ENCODE measurements around the gene FAM209B. TPM values are rescaled to one million over a fixed set of nuclear protein-coding genes. Genes with fewer than 3 reads are reported as not detected.
"Not testable (repeated sequence)": the region's sequence is repeated elsewhere in the genome, so short reads cannot be mapped to it uniquely, and the experiment has no call there.

Gene FAM209B
- total RNA-seq, 6 experiments from 2014 or later = 0.44 TPM; not detected in 5

DNA sequence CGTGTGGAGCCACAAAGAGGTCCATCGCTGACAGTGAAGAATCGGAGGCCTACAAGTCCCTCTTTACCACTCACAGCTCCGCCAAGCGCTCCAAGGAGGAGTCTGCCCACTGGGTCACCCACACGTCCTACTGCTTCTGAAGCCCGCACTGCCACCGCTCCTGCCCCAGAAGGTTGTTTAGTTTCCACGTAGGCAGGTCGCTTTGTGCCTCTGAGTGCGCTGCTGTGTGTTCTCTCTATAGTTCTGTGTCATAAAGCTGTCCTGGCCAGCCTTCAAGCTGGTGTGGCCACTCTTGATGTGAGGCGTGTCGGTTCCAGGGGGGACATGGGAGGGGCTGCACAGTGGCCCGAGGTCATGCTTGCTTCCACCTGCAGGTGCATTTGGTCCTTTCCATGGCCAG, 14.9 kb upstream of the FAM209B start:
- intact Hi-C loops (cut with DNase I) = no loop called here
- TF ChIP-seq POLR2A (IDR thresholded peaks at IDR 0.05) (no peak), CTCF (IDR thresholded peaks at IDR 0.05) (no peak)
- Histone ChIP-seq H3K4me3 (no peak overlapping the region), H3K27ac (no peak overlapping the region), H3K27me3 (no peaks in the 10 kb centered on the region), H3K4me1 (no peaks in the 10 kb centered on the region), H3K9me3 (no peaks in the 10 kb centered on the region), H3K36me3 (peaks cover 0 to 46% (median 19%) of the 10 kb centered on the region in 4 donors)
- no peak for DNase-seq
- 76% methylated on average over 3 of the region's 14 CpGs for WGBS (ENCODE audit: insufficient coverage, low coverage, low lambda C conversion rate, missing lambda C conversion rate)
- ATAC-seq = no peak

- 95% methylated on average over 8 of the region's 10 CpGs for WGBS (ENCODE audit: insufficient coverage, low coverage, low lambda C conversion rate, missing lambda C conversion rate)
- intact Hi-C loops (cut with DNase I) = no loop called here
- H3K27ac ChIP-seq = no peak overlapping the region
- DNase-seq = no peak
- no peaks in the 10 kb centered on the region for H3K4me1 ChIP-seq
- TF ChIP-seq CTCF (IDR thresholded peaks at IDR 0.05) = no peak
- TF ChIP-seq POLR2A (IDR thresholded peaks at IDR 0.05) = no peak
- no peaks in the 10 kb centered on the region for H3K9me3 ChIP-seq
- peaks cover 0 to 38% (median 19%) of the 10 kb centered on the region in 4 donors for H3K36me3 ChIP-seq
- H3K4me3 ChIP-seq = no peak overlapping the region
- H3K27me3 ChIP-seq = no peaks in the 10 kb centered on the region
- ATAC-seq = no peak
Observed at GRCh38 chr20:56518721-56519398, 14.2 kb upstream of the FAM209B start.

DNA sequence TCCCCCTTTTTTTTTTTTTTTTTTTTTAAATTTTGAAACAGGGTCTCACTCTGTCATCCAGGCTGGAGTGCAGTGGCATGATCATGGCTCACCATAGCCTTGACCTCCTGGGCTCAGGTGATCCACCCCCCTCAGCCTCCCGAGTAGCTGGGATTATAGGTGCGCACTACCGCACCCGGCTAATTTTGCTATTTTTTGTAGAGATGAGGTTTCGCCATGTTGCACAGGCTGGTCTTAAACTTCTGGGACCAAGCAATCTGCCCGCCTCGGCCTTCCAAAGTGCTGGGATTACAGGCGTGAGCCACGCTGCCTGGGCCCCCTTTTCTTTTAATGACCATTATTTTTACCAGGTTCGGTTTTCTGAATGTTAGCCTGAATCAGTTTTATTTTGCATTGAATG, 13.5 kb upstream of the FAM209B start:
- ATAC-seq = no peak
- WGBS (ENCODE audit: insufficient coverage, low coverage, low lambda C conversion rate, missing lambda C conversion rate) = 99% methylated on average over 10 of the region's 10 CpGs
- DNase-seq = no peak
- Histone ChIP-seq H3K9me3 (no peaks in the 10 kb centered on the region), H3K27me3 (no peaks in the 10 kb centered on the region), H3K36me3 (peaks cover 0 to 36% (median 19%) of the 10 kb centered on the region in 4 donors), H3K4me3 (no peak overlapping the region), H3K27ac (no peak overlapping the region), H3K4me1 (no peaks in the 10 kb centered on the region)
- TF ChIP-seq CTCF (IDR thresholded peaks at IDR 0.05) (no peak), POLR2A (IDR thresholded peaks at IDR 0.05) (no peak)
- intact Hi-C loops (cut with DNase I) = no loop called here

DNA sequence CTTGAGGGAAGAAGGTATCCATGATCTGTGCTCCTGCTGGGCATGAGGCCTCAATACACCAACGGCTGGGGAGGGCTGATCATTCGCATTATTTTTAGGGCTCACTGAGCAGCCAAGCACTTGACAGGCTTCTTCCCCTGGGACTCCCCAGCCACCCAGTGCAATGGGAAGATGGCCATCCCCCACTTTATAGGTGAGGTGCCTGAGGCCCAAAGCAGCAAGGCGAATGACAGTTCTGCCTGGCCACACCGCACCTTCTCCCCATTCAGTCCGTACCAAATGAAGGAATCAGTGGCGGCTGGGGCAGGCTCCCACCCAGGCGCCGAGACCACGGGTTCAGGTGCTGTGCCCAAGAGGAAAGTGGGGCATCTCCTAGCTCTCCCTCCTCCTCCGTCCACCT, 12.9 kb upstream of the FAM209B start:
- no peaks in the 10 kb centered on the region for H3K4me1 ChIP-seq
- DNase-seq = no peak
- no peak for ATAC-seq
- no peak overlapping the region for H3K4me3 ChIP-seq
- TF ChIP-seq POLR2A (IDR thresholded peaks at IDR 0.05) (no peak), CTCF (IDR thresholded peaks at IDR 0.05) (no peak)
- intact Hi-C loops (cut with DNase I) = no loop called here
- H3K27ac ChIP-seq = no peak overlapping the region
- 100% methylated on average over 6 of the region's 10 CpGs for WGBS (ENCODE audit: insufficient coverage, low coverage, low lambda C conversion rate, missing lambda C conversion rate)
- H3K36me3 ChIP-seq = peaks cover 0 to 36% (median 19%) of the 10 kb centered on the region in 4 donors
- H3K9me3 ChIP-seq = no peaks in the 10 kb centered on the region
- no peaks in the 10 kb centered on the region for H3K27me3 ChIP-seq

GRCh38 chr20:56520746-56521354, 12.2 kb upstream of the FAM209B start:
- H3K4me1 ChIP-seq; H3K9me3 ChIP-seq; H3K4me3 ChIP-seq; H3K27me3 ChIP-seq; DNase-seq; H3K27ac ChIP-seq; intact Hi-C loops (cut with DNase I); ATAC-seq: not testable (repeated sequence)
- peaks cover 0 to 36% (median 19%) of the 10 kb centered on the region in 4 donors for H3K36me3 ChIP-seq
- WGBS (ENCODE audit: insufficient coverage, low coverage, low lambda C conversion rate, missing lambda C conversion rate) = 93% methylated on average over 11 of the region's 13 CpGs
